Epithelial cell of proximal tubule (primary cell): ENCODE results near the gene KIRREL1. TPM values are rescaled to one million over a fixed set of nuclear protein-coding genes. Genes with fewer than 3 reads are reported as not detected.

ENCODE experiments used
- DNase-seq: peaks from one replicate; pipeline ENCODE4 v3.0.0-alpha.2; 2011; ENCODE audit warnings: low read depth
- H3K4me3 ChIP-seq: 2 replicates; pipeline ENCODE4 v1.5.1; 2011; ENCODE audit warnings: low read depth, mild to moderate bottlenecking, low read length
- total RNA-seq: library from RNA; depleted of rRNA; stranded (reverse); fragments of >200 nt; gene quantifications from 2 replicates; pipeline ENCODE4 v1.2.3, GENCODE V29; 2015
- TF ChIP-seq, protein P1 (sequence below): conservative IDR thresholded peaks from 2 replicates; pipeline ENCODE4 v1.5.1; 2012; ENCODE audit warnings: low read depth, mild to moderate bottlenecking, low read length

The KIRREL1 gene
- total RNA-seq, 1 donor from 2014 or later = 194 TPM

DNA sequence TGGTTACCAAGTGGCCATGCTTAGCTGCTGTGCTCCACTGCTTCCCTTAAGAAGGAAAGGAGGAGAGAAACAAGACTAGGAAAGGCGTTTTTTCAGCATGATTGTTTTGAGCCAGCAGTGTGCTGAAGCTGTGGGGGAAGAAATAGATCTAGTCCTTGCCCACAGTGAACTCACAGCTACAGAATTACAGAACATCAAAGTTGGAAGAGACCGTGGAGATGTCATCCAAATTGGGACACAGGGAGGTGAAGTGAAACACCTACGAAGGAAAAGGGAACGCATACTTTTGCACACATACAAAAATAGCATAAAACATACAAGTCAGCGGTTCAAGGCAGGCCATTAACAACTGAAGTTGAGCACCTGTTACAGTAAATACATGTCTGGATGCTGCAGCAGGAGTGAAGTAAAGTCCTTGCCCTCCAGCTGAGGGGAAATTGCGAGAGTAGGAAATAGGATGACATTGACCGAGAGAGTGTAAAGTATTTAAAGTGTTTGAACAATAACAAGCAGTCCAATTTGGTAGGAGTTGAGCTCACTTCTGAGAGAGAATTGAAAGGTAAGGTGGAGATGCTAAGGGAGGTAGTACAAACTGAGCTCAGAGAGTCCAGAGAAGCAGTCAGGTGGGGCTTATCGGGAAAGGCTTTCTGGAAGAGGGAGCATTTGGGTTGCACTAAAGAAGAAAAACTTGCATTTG, 55.1 kb downstream of the KIRREL1 start:
- TF ChIP-seq, protein P1, sequence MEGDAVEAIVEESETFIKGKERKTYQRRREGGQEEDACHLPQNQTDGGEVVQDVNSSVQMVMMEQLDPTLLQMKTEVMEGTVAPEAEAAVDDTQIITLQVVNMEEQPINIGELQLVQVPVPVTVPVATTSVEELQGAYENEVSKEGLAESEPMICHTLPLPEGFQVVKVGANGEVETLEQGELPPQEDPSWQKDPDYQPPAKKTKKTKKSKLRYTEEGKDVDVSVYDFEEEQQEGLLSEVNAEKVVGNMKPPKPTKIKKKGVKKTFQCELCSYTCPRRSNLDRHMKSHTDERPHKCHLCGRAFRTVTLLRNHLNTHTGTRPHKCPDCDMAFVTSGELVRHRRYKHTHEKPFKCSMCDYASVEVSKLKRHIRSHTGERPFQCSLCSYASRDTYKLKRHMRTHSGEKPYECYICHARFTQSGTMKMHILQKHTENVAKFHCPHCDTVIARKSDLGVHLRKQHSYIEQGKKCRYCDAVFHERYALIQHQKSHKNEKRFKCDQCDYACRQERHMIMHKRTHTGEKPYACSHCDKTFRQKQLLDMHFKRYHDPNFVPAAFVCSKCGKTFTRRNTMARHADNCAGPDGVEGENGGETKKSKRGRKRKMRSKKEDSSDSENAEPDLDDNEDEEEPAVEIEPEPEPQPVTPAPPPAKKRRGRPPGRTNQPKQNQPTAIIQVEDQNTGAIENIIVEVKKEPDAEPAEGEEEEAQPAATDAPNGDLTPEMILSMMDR = no peak
- no peak overlapping the region for H3K4me3 ChIP-seq
- DNase-seq = no peak

DNA sequence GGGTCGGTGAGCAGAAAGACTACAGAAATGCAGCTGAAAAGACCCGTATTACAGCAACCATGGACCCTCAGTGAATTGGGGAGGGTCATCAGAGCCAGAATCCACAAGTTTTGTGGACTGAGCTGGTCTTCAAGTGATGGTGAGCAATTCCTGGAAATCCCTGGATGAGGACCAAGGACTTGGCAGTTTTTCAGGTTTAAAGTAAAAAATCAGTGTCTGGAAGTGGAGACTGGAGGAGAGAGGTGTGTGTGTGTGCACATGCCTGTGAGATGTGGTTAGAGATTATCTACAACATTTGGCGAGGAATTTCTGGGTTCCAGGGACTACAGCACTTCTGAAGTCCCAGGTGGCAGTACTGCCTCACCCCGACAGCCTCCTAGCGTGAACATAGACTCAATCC, 56.4 kb downstream of the KIRREL1 start:
- no peak for DNase-seq
- TF ChIP-seq, protein P1 = no peak
- no peak overlapping the region for H3K4me3 ChIP-seq

- no peak for DNase-seq
- no peak overlapping the region for H3K4me3 ChIP-seq
- TF ChIP-seq, protein P1 = no peak
These were observed 59.8 kb downstream of the KIRREL1 start for GRCh38 chr1:158053276-158053675.

DNA sequence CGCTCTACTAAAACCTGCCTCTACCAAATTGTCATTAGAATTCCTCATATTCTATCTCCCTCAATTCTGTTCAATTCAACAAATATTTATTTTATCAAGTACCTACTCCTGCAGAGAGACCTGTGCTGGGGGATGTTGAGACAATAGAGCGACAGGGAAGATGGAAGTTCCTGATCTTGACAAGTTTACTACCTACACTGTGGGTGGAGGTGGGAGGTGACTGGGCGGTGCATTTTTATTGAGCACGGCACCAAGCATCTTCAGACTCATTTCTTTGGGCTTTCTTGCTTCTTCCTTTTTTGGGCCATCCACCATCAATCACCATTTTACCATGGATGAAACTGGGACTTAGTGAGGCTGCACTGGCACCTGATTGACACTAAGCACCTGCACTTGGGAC, 61.3 kb downstream of the KIRREL1 start:
- DNase-seq = no peak
- TF ChIP-seq, protein P1 = no peak
- no peak overlapping the region for H3K4me3 ChIP-seq

- no peak overlapping the region for H3K4me3 ChIP-seq
- DNase-seq = no peak
- TF ChIP-seq, protein P1 = no peak
These were observed 62.4 kb downstream of the KIRREL1 start for GRCh38 chr1:158055854-158056253.

GRCh38 chr1:158056498-158056897, 63.1 kb downstream of the KIRREL1 start:
- no peak for DNase-seq
- H3K4me3 ChIP-seq = no peak overlapping the region
- TF ChIP-seq, protein P1 = no peak
